H1 (cell line): Measurements from ENCODE around the gene IFNK.

Experiments
- EGR1 ChIP-seq: IDR thresholded peaks from 2 replicates; pipeline ENCODE4 v1.6.1; 2011; ENCODE audit warnings: low read depth, low read length, borderline replicate concordance
- EZH2 ChIP-seq: fragments of 200-600 bp; sonication (generic); IDR thresholded peaks from 2 replicates; pipeline ENCODE4 v1.7.1; 2012; ENCODE audit warnings: low read depth, mild to moderate bottlenecking, moderate library complexity, low read length, inconsistent platforms; ENCODE audit not compliant: severe bottlenecking
- NRF1 ChIP-seq: IDR thresholded peaks from 2 replicates; pipeline ENCODE4 v1.6.1; 2011; ENCODE audit warnings: mild to moderate bottlenecking, low read depth, low read length, improper control_type of control experiment
- POLR2A ChIP-seq, 2 experiments: IDR thresholded peaks; 1 replicate in 1 of 2; 2 replicates in 1 of 2; pipeline ENCODE4 v1.6.1; 2011; ENCODE audit warnings: low read depth in 2 of 2, low read length in 2 of 2, mild to moderate bottlenecking in 2 of 2; ENCODE audit errors: control extremely low read depth in 1 of 2
- SP2 ChIP-seq: IDR thresholded peaks from 2 replicates; pipeline ENCODE4 v1.6.1; 2012; ENCODE audit warnings: mild to moderate bottlenecking, low read length, inconsistent platforms

DNA sequence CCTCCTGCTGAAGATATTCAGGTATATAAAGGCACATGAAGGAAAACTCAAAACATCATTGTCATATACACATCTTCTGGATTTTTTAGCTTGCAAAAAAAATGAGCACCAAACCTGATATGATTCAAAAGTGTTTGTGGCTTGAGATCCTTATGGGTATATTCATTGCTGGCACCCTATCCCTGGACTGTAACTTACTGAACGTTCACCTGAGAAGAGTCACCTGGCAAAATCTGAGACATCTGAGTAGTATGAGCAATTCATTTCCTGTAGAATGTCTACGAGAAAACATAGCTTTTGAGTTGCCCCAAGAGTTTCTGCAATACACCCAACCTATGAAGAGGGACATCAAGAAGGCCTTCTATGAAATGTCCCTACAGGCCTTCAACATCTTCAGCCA, at the start of gene IFNK:
- TF ChIP-seq EGR1, result no peak
- no peak for TF ChIP-seq POLR2A (IDR thresholded peaks at IDR 0.05; ENCODE audit: control extremely low read depth in 1 of 2, low read depth in 2 of 2, low read length in 2 of 2)
- TF ChIP-seq NRF1, result no peak
- TF ChIP-seq EZH2, result no peak
- TF ChIP-seq SP2, result no peak
